Measurements from ENCODE around the gene FUT6.
"Not testable (repeated sequence)": the region's sequence is repeated elsewhere in the genome, so short reads cannot be mapped to it uniquely, and the experiment has no call there.

Gene FUT6

GRCh38 chr19:5785423-5785822 is 54.1 kb downstream of the FUT6 start:
- DNase-seq (ENCODE audit: low read depth), result no peak

DNA sequence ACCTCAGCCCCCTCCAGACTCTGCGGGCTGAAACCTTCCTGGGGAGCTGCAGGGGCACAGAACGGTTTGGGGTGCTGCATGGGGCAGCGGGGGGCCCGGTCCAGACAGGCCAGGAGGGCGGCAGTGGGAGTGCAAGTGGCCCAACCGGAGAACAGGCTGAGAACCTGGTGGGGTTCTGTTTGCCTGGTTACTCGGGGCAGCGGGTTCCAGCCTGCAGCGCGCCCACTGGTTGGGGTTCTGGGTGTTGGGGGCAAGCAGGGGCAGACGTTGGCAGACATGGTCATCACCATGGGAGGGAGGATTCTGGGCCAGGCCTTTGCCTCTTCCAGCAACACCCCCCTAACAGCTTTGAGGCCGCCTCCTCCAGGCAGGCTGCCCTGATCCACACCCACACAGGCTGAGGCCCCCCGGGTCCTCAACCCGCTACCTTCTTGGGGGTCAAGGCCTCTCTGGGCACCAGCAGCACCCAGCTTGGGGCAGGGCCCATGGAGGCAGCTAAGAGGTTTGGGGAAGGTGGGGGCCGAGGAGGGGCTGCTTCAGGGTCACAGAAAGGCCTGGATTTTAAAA is 54.8 kb downstream of the FUT6 start, which contains the start of gene PRR22:
TSS of gene PRR22 (minus strand) at position 166 of the 567 bp plus-strand sequence. CDS start at position 80, 86 bp downstream.
- DNase-seq (ENCODE audit: low read depth), result no peak

DNA sequence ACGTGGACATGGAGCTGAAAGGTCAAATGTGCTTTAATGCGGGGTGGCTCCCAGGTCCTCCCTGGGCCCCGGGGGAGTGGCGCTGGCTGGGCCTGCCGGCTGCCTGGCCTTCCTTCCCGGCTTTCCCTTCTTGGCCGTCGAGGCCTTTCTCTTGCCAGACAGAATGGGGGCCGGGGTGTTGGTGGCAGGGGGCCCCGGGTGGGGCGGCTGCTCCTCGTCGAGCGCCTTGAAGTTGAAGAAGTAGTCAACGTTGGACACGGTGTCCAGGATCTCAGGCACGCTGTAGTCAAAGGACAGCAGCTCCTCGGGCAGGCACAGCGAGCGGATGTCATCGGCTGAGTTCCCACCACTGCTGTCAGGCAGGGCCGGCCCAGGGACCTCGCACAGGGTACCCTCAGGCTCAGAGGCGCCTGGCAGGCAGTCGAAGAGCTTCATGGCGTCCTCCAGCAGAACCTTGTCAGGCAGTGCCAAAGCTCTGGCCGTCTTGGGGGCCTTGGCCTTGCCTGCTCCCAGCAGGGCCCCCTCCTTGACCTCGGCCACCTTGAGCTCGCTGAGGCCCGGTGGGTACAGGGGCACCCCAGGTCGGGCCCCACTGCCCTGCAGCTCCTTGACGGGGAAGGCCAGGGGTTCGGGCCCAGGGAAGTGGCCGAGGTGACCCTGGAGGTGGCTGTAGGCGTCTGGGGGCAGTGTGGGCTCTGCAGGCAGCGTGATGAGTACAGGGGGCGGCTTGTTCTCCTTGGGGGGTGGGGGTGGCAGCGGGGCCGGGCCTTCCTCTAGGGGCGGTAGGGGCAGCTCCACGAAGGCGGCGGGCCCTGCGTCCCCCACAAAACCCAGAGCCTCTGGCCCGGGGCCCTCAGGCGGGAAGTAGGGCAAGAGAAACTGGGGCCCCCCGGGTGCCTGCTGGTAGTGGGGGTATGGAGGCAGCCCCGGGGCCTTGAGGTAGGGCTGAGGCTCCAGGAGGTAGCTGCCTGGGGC is 56.3 kb downstream of the FUT6 start:
- no peak for DNase-seq (ENCODE audit: low read depth)

- no peak for DNase-seq (ENCODE audit: low read depth)
These were observed 57.2 kb downstream of the FUT6 start for GRCh38 chr19:5782322-5782721.

DNA sequence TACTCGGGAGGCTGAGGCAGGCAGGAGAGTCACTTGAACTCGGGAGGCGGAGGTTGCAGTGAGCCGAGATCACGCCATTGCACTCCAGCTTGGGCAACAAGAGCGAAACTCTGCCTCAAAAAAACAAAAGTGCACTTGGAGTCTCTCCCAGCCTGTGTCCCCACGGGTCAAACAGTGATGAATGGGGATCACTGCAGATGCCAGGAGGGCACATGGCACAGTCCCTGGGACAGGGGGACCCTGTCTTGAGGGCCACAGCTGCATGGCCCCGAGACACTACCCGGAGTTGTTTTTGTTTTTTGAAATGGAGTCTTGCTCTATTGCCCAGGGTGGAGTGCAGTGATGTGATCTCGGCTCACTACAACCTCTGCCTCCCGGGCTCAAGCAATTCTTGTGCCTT is 58.6 kb downstream of the FUT6 start:
- not testable (repeated sequence) for DNase-seq (ENCODE audit: low read depth)

Measured in activated T-helper 1 cell treated with Interleukin-2 at 50 U/mL for 16 hours (primary cell).